OCI-LY7 (cell line): ENCODE measurements around the gene PVALEF. TPM values are rescaled to one million over a fixed set of nuclear protein-coding genes. Genes with fewer than 3 reads are reported as not detected.

ENCODE experiments used
- BruUV-seq: library from RNA; stranded (reverse); fragments of 400-500 nt; replicated peaks from 2 replicates; lab custom pipeline; 2021; lab: Mats Ljungman, UMichigan
- CTCF ChIA-PET: fragments of 300-600 bp; sonication (Branson Sonifier 250); formaldehyde crosslinking; loops from one replicate; lab custom pipeline; 2022; ENCODE audit warnings: antibody characterized with exemption; ENCODE audit not compliant: unreplicated experiment; lab: Charles Lee
- POLR2A ChIA-PET: fragments of 300-600 bp; sonication (Branson Sonifier 250); formaldehyde crosslinking; loops from one replicate; lab custom pipeline; 2022; ENCODE audit warnings: antibody characterized with exemption; lab: Charles Lee
- DNase-seq: peaks from one replicate; pipeline ENCODE4 v3.0.0-alpha.2; 2015; ENCODE audit warnings: low spot score
- H2AFZ ChIP-seq: fragments of 200-600 bp; sonication (generic), shearing (Covaris generic); 2 replicates; pipeline ENCODE4 v1.6.1; 2014; ENCODE audit warnings: mild to moderate bottlenecking, antibody characterized with exemption, low read length, moderate library complexity
- H3K27ac ChIP-seq: fragments of 200-600 bp; sonication (generic); 2 replicates; pipeline ENCODE4 v1.5.1; 2014; ENCODE audit warnings: mixed run types, low read depth, mild to moderate bottlenecking, moderate library complexity, low read length, inconsistent platforms; ENCODE audit not compliant: poor library complexity, severe bottlenecking
- H3K36me3 ChIP-seq: fragments of 200-600 bp; sonication (generic); 2 replicates; pipeline ENCODE4 v1.6.1; 2014; ENCODE audit warnings: mild to moderate bottlenecking, antibody characterized with exemption, low read length, moderate library complexity, mixed read lengths; ENCODE audit not compliant: insufficient read depth
- H3K4me1 ChIP-seq: fragments of 200-600 bp; sonication (generic); 2 replicates; pipeline ENCODE4 v1.5.1; 2014; ENCODE audit warnings: mild to moderate bottlenecking, low read length; ENCODE audit not compliant: insufficient read depth, poor library complexity, severe bottlenecking
- H3K4me2 ChIP-seq: fragments of 200-600 bp; sonication (generic); 2 replicates; pipeline ENCODE4 v1.6.1; 2014; ENCODE audit warnings: mild to moderate bottlenecking, low read length
- H3K4me3 ChIP-seq: fragments of 200-600 bp; sonication (generic); 2 replicates; pipeline ENCODE4 v1.5.1; 2014; ENCODE audit warnings: mild to moderate bottlenecking, low read depth, low read length; ENCODE audit not compliant: poor library complexity, severe bottlenecking
- H3K79me2 ChIP-seq: fragments of 200-600 bp; sonication (generic); 2 replicates; pipeline ENCODE4 v1.6.1; 2016; ENCODE audit warnings: low read depth, mild to moderate bottlenecking, low read length, moderate library complexity, mixed read lengths; ENCODE audit not compliant: insufficient read depth
- H3K9me2 ChIP-seq: fragments of 200-600 bp; sonication (generic); 2 replicates; pipeline ENCODE4 v1.6.1; 2016; ENCODE audit warnings: mild to moderate bottlenecking, low read length, mixed read lengths; ENCODE audit not compliant: insufficient read depth
- H3K9me3 ChIP-seq: fragments of 200-600 bp; sonication (generic); 2 replicates; pipeline ENCODE4 v1.6.1; 2014; ENCODE audit warnings: mild to moderate bottlenecking, mixed run types, low read length, mixed read lengths
- H4K20me1 ChIP-seq: fragments of 200-600 bp; sonication (generic); 2 replicates; pipeline ENCODE4 v1.6.1; 2014; ENCODE audit warnings: mild to moderate bottlenecking, antibody characterized with exemption, low read length, moderate library complexity, mixed read lengths; ENCODE audit not compliant: insufficient read depth
- CTCF ChIP-seq: fragments of 200-600 bp; sonication (generic); conservative IDR thresholded peaks from 2 replicates; pipeline ENCODE4 v1.5.1; 2014; ENCODE audit warnings: mild to moderate bottlenecking, antibody characterized with exemption, low read length, moderate library complexity, mixed read lengths
- EZH2phosphoT487 ChIP-seq: fragments of 200-600 bp; sonication (generic); IDR thresholded peaks from 2 replicates; pipeline ENCODE4 v1.6.1; 2018; ENCODE audit warnings: low read depth, borderline replicate concordance, mild to moderate bottlenecking, mixed run types, antibody characterized with exemption, low read length, moderate library complexity, mixed read lengths
- intact Hi-C: fragments of 100-400 bp; cut with micrococcal nuclease; formaldehyde crosslinking; loops from one replicate; pipeline ENCODE4 v1.10.0; 2022; ENCODE audit not compliant: unreplicated experiment
- total RNA-seq, 2 experiments: library from RNA; depleted of rRNA in 1 of 2; stranded (reverse); fragments of >200 nt in 1 of 2; shearing (Covaris generic) in 1 of 2; gene quantifications; 2 replicates each; pipeline ENCODE4 v1.2.3, GENCODE V29; 2014 to 2022

The PVALEF gene
- total RNA-seq, 2 experiments from 2014 or later = not detected

GRCh38 chr17:81160747-81161453 is 4.4 kb upstream of the PVALEF start:
- CTCF ChIA-PET = no interaction called here

DNA sequence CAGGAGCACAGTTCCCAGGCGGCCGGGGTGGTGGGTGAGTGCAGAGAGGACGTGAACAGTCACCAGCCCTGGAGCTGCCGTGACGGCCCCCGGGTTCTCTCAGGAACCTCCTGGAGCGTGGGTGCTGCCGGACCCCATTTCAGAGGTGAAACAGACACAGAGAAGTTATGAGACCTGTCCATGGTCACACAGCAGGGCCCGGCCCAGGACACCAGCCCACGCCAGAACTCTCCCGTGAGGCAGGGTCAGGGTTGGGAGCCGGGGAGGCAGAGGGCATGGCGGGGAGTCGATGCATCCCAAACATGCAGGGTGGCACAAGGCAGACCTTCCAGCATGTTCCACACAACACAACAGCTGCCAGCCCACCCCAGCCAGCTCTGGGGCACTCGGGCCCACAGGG is 3.8 kb upstream of the PVALEF start:
- Histone ChIP-seq H3K4me2 (no peak overlapping the region), H3K4me1 (no peaks in the 10 kb centered on the region), H2AFZ (no peak overlapping the region), H4K20me1 (no peaks in the 10 kb centered on the region), H3K36me3 (no peaks in the 10 kb centered on the region), H3K9me3 (no peaks in the 10 kb centered on the region), H3K4me3 (no peak overlapping the region), H3K9me2 (no peaks in the 10 kb centered on the region), H3K27ac (no peak overlapping the region), H3K79me2 (no peaks in the 10 kb centered on the region)
- TF ChIP-seq EZH2phosphoT487 (no peak), CTCF (no peak)
- CTCF ChIA-PET = no interaction called here
- no peak for DNase-seq
- intact Hi-C loops = no loop called here
- no TSS peak for BruUV-seq
- POLR2A ChIA-PET = no interaction called here

More at GRCh38 chr17:81160747-81161453, 4.4 kb upstream of the PVALEF start:
- Histone ChIP-seq H3K79me2 (no peaks in the 10 kb centered on the region), H3K4me1 (no peaks in the 10 kb centered on the region), H3K27ac (no peak overlapping the region), H2AFZ (no peak overlapping the region), H3K9me2 (no peaks in the 10 kb centered on the region), H3K4me2 (no peak overlapping the region), H3K9me3 (no peaks in the 10 kb centered on the region), H3K36me3 (no peaks in the 10 kb centered on the region), H4K20me1 (no peaks in the 10 kb centered on the region), H3K4me3 (no peak overlapping the region)
- POLR2A ChIA-PET = no interaction called here
- BruUV-seq = no TSS peak
- TF ChIP-seq CTCF (no peak), EZH2phosphoT487 (no peak)
- DNase-seq = no peak
- intact Hi-C loops = no loop called here

DNA sequence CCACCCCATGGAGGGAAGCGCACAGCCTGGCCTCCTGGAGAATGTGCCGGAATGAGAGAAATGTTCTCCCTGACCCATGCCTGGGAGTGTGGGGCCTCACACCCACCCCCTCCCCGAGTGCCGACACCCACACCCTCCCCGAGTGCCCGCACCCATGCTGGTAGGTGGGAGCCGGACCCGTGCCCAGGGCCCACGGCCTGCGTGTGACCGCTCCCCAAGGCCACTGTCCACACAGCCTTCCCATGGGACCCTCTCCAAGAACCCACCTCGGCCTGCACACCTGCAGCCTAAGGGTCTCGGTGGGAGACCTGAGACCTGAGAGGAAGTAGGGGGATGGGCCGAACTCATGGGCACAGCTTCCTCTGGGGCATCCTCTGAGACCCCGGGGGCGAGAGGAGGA is 3.3 kb upstream of the PVALEF start:
- Histone ChIP-seq H3K9me3 (no peaks in the 10 kb centered on the region), H3K27ac (no peak overlapping the region), H3K9me2 (no peaks in the 10 kb centered on the region), H3K4me3 (no peak overlapping the region), H3K36me3 (no peaks in the 10 kb centered on the region), H3K4me2 (no peak overlapping the region), H2AFZ (no peak overlapping the region), H4K20me1 (no peaks in the 10 kb centered on the region), H3K4me1 (no peaks in the 10 kb centered on the region), H3K79me2 (no peaks in the 10 kb centered on the region)
- TF ChIP-seq CTCF = no peak
- TF ChIP-seq EZH2phosphoT487 = no peak
- DNase-seq = no peak
- BruUV-seq = no TSS peak
- ChIA-PET CTCF (no interaction called here), POLR2A (no interaction called here)
- intact Hi-C loops = no loop called here
